ENCODE results near the gene PPM1A. TPM values are rescaled to one million over a fixed set of nuclear protein-coding genes. Genes with fewer than 3 reads are reported as not detected.

The PPM1A gene
- total and polyA plus RNA-seq, 2 of the 8 experiments (the other 6 are each of a cell fraction or from before 2014, with no cell fraction given): 14.0 to 51.2 TPM

- H3K4ac ChIP-seq (replicated peaks; ENCODE audit: insufficient read length, low read depth, low read length): no peak overlapping the region
- no peak overlapping the region for H4K91ac ChIP-seq (replicated peaks; ENCODE audit: insufficient read length, low read length)
- H3K27me3 ChIP-seq (replicated peaks in 1 of 4; ENCODE audit: control insufficient read depth in 3 of 4, extremely low read depth in 1 of 4, insufficient read depth in 3 of 4, low read length in 3 of 4): no peaks in the 10 kb centered on the region
- no peak overlapping the region for H2BK15ac ChIP-seq (ENCODE audit: low read length)
- H3K9ac ChIP-seq (replicated peaks in 1 of 4; ENCODE audit: extremely low read depth in 1 of 4, low read depth in 3 of 4, low read length in 3 of 4): peak overlapping the region in 1 of 4 experiments; percentile 43; a peak in 2 of 7 replicates
- H4K8ac ChIP-seq (ENCODE audit: extremely low read depth, insufficient read depth, low read length): no peak overlapping the region
- no peaks in the 10 kb centered on the region for H3K23me2 ChIP-seq (ENCODE audit: low read depth, low read length)
- H3K4me3 ChIP-seq (ENCODE audit: extremely low read depth in 1 of 4, insufficient read depth in 2 of 4, low read depth in 3 of 4, low read length in 4 of 4): 0 out of 8 replicates have a peak overlapping the region, but pooled peaks of 1 of the 4 experiments have one; percentile 3
- no peaks in the 10 kb centered on the region for H3K79me1 ChIP-seq (ENCODE audit: low read depth, low read length)
- H3K23ac ChIP-seq (ENCODE audit: insufficient read length): no peak overlapping the region
- peaks cover 6 to 7% of the 10 kb centered on the region in 2 experiments; a peak in 1 of 4 replicates for H3K9me3 ChIP-seq (ENCODE audit: insufficient read depth in 2 of 2, low read depth in 1 of 2, low read length in 1 of 2)
- WGBS, 2 experiments (ENCODE audit: extremely low coverage in 1 of 2, insufficient coverage in 1 of 2, insufficient read length in 1 of 2, insufficient replicate concordance in 2 of 2, low coverage in 1 of 2, low lambda C conversion rate in 2 of 2, missing lambda C conversion rate in 1 of 2): 23% methylated on average over 4 of the region's 4 CpGs; no CpG with 5 or more reads in 1 of the 2 experiments
- ChIA-PET POLR2A (ENCODE audit: partially characterized antibody) (interaction anchor here (0.7 to 1.8 kb wide), 6 partner anchors 9 to 69 kb away, joined by 4 to 8 read pairs (median 5); partner anchors contain the start of gene PPM1A), CTCF (ENCODE audit: partially characterized antibody) (interaction anchor here (1.0 to 1.2 kb wide), 3 partner anchors 9 to 198 kb away, joined by 3 to 5 read pairs (median 3); no protein-coding TSS in a partner anchor)
- H3K56ac ChIP-seq (replicated peaks; ENCODE audit: insufficient read length, low read depth, low read length): no peak overlapping the region
- H4K5ac ChIP-seq (ENCODE audit: insufficient read length, low read depth, low read length): no peak overlapping the region
- H2AK5ac ChIP-seq (ENCODE audit: low read depth, low read length): no peak overlapping the region
- H3K4me2 ChIP-seq (ENCODE audit: insufficient read depth in 1 of 2, low read depth in 2 of 2, low read length in 2 of 2): peak overlapping the region; percentile 38 to 46
- H3K36me3 ChIP-seq (ENCODE audit: control insufficient read depth in 2 of 4, insufficient read depth in 4 of 4, low read length in 3 of 4): no peaks in the 10 kb centered on the region
- H3K18ac ChIP-seq (ENCODE audit: extremely low read depth, low read length): peak overlapping the region; percentile 7; the same call in 1 of the 2 replicates
- H3K79me2 ChIP-seq (ENCODE audit: control insufficient read depth in 1 of 2, insufficient read depth in 2 of 2, low read length in 2 of 2): no peaks in the 10 kb centered on the region
- peak overlapping the region; percentile 99; the same call in 1 of the 2 replicates for H2BK5ac ChIP-seq (ENCODE audit: low read depth, low read length)
- no peak overlapping the region; the same call in 1 of the 2 replicates for H2BK20ac ChIP-seq (ENCODE audit: low read length)
- H3K14ac ChIP-seq (ENCODE audit: insufficient read length): no peak overlapping the region
- peak in 1 of 2 experiments; percentile 60; a peak in 1 of 4 replicates for TF ChIP-seq HDAC2 (IDR thresholded peaks at IDR 0.05; ENCODE audit: borderline replicate concordance in 1 of 2, low read depth in 2 of 2, low read length in 2 of 2)
- no peak for TF ChIP-seq SP1 (IDR thresholded peaks at IDR 0.05; ENCODE audit: low read depth, low read length)
- TF ChIP-seq SIX5 (IDR thresholded peaks at IDR 0.05; ENCODE audit: low read depth, low read length): no peak
- peak; percentile 58; the same call in 1 of the 2 replicates for TF ChIP-seq CEBPB (IDR thresholded peaks at IDR 0.05; ENCODE audit: low read depth, low read length)
- 0 out of 2 replicates have a peak overlapping the region, but pooled peaks have one; percentile 4 for H2AFZ ChIP-seq (ENCODE audit: low read length)
- H4K20me1 ChIP-seq (replicated peaks in 1 of 2; ENCODE audit: control insufficient read depth in 1 of 2, insufficient read depth in 2 of 2, low read length in 2 of 2): no peaks in the 10 kb centered on the region
- H3K4me1 ChIP-seq (replicated peaks in 1 of 4; ENCODE audit: control insufficient read depth in 3 of 4, insufficient read depth in 4 of 4, low read length in 3 of 4): peaks cover 3 to 25% (median 21%) of the 10 kb centered on the region in 4 experiments
- FAIRE-seq (peak; percentile 39), DNase-seq (ENCODE audit: low read depth in 1 of 2, low spot score in 2 of 2) (no peak)
- peak overlapping the region; percentile 84; the same call in 1 of the 2 replicates for H2BK12ac ChIP-seq (ENCODE audit: low read depth, low read length)
- 0 out of 2 replicates have a peak overlapping the region, but pooled peaks have one; percentile 26 for H3K27ac ChIP-seq (ENCODE audit: low read depth, low read length)
- H2BK120ac ChIP-seq (replicated peaks; ENCODE audit: low read depth, low read length): no peak overlapping the region
Observed at GRCh38 chr14:60317609-60318008, 68.6 kb downstream of the PPM1A start.

Measured in H1 (cell line).